Transverse colon (tissue), 4 donors: ENCODE measurements around the gene DNAJC24. TPM values are rescaled to one million over a fixed set of nuclear protein-coding genes. Genes with fewer than 3 reads are reported as not detected.

ENCODE experiments used
- DNase-seq: peaks from one replicate; pipeline ENCODE4 v3.0.0-alpha.2; 2019
- H3K27ac ChIP-seq, 4 donors: fragments of 200-600 bp; sonication (generic); 2 replicates each; pipeline ENCODE4 v1.5.1; 2016 to 2018; ENCODE audit warnings: inconsistent platforms in 4 of 4
- H3K27me3 ChIP-seq: fragments of 200-600 bp; sonication (generic); 2 replicates; pipeline ENCODE4 v1.5.1; 2017; ENCODE audit warnings: inconsistent platforms
- H3K36me3 ChIP-seq, 4 donors: fragments of 200-600 bp; sonication (generic); 2 replicates each; pipeline ENCODE4 v1.5.1; 2017 to 2019; ENCODE audit warnings: inconsistent platforms in 4 of 4
- H3K4me1 ChIP-seq, 4 donors: fragments of 200-600 bp; sonication (generic); 2 replicates each; pipeline ENCODE4 v1.5.1; 2017 to 2020; ENCODE audit warnings: inconsistent platforms in 4 of 4
- H3K4me3 ChIP-seq, 4 donors: fragments of 200-600 bp; sonication (generic); 1 replicate in 1 of 4; 2 replicates in 3 of 4; pipeline versions ENCODE4 v1.5.1 to v1.6.1; 2017 to 2019; ENCODE audit warnings: inconsistent platforms in 4 of 4
- H3K9me3 ChIP-seq, 2 donors: fragments of 200-600 bp; sonication (generic); 2 replicates each; pipeline ENCODE4 v1.5.1; 2017 to 2019; ENCODE audit warnings: inconsistent platforms in 2 of 2
- CTCF ChIP-seq, 5 experiments: fragments of 200-600 bp in 3 of 5; fragments of 450-650 bp in 2 of 5; sonication (generic) in 3 of 5; IDR thresholded peaks; 1 replicate in 2 of 5; 2 replicates in 3 of 5; pipeline ENCODE4 v1.5.1; 2016 to 2017; ENCODE audit warnings: antibody characterized with exemption in 5 of 5, inconsistent platforms in 3 of 5, mild to moderate bottlenecking in 2 of 5, moderate library complexity in 1 of 5
- EP300 ChIP-seq: sonication (generic); formaldehyde crosslinking; IDR thresholded peaks from one replicate; pipeline ENCODE4 v1.6.1; 2017; ENCODE audit warnings: antibody characterized with exemption, low read depth
- POLR2A ChIP-seq: fragments of 450-650 bp; IDR thresholded peaks from one replicate; pipeline ENCODE4 v1.6.1; 2016; ENCODE audit warnings: antibody characterized with exemption, mild to moderate bottlenecking, moderate library complexity
- POLR2AphosphoS5 ChIP-seq, 3 donors: sonication (generic); formaldehyde crosslinking; IDR thresholded peaks; one replicate each; pipeline ENCODE4 v1.6.1; 2016; ENCODE audit warnings: antibody characterized with exemption in 3 of 3
- WGBS, 2 donors: methylation state at CpG; one replicate each; pipeline ENCODE4 v1.1.5; 2018; ENCODE audit warnings: low coverage in 1 of 2; 5-methylcytosine and 5-hydroxymethylcytosine counted together
- in situ Hi-C, 4 donors: fragments of 200-750 bp; cut with MboI; loops; one replicate each; pipeline versions ENCODE4 v1.15.0 to v1.15.1; 2017; ENCODE audit warnings: low sequenced_read_pairs in 3 of 4, low pct_ligation_motif_present in 1 of 4, low pct_unique_long_range_greater_than_20kb in 1 of 4
- intact Hi-C: fragments of 100-400 bp; cut with DNase I; formaldehyde crosslinking; loops from one replicate; pipeline ENCODE4 v1.15.1; 2023; ENCODE audit warnings: low total_unique reads
- total RNA-seq, 4 donors: library from RNA; depleted of rRNA; stranded (reverse); fragments of >200 nt; gene quantifications; one replicate each; pipeline ENCODE4 v1.1.0, GENCODE V29; 2016

Gene DNAJC24
- total RNA-seq, 4 donors from 2014 or later: 5.6 to 15.3 (median 10.6) TPM

GRCh38 chr11:31327417-31327816, 42.2 kb upstream of the DNAJC24 start:
- no peaks in the 10 kb centered on the region for H3K27me3 ChIP-seq

GRCh38 chr11:31328697-31329096, 41.0 kb upstream of the DNAJC24 start:
- H3K4me1 ChIP-seq: no peaks in the 10 kb centered on the region
- 82 to 87% methylated on average over 6 of the region's 6 CpGs for WGBS, 2 donors
- no peak for TF ChIP-seq CTCF (IDR thresholded peaks at IDR 0.05)
- no peak for TF ChIP-seq POLR2A
- TF ChIP-seq POLR2AphosphoS5 (IDR thresholded peaks at IDR 0.05): no peak
- TF ChIP-seq EP300: no peak
- no peaks in the 10 kb centered on the region for H3K27me3 ChIP-seq
- intact Hi-C loops (no loop called here), in situ Hi-C loops (no loop called here)
- DNase-seq: no peak
- H3K27ac ChIP-seq: no peak overlapping the region
- no peaks in the 10 kb centered on the region for H3K9me3 ChIP-seq
- H3K36me3 ChIP-seq: no peaks in the 10 kb centered on the region
- no peak overlapping the region for H3K4me3 ChIP-seq

More at GRCh38 chr11:31327417-31327816, 42.2 kb upstream of the DNAJC24 start:
- Histone ChIP-seq H3K27ac (no peak overlapping the region), H3K4me1 (no peaks in the 10 kb centered on the region), H3K36me3 (no peaks in the 10 kb centered on the region), H3K9me3 (no peaks in the 10 kb centered on the region), H3K4me3 (no peak overlapping the region)
- intact Hi-C loops (no loop called here), in situ Hi-C loops (no loop called here)
- WGBS, 2 donors: 74 to 88% methylated on average over 3 of the region's 3 CpGs
- TF ChIP-seq CTCF (IDR thresholded peaks at IDR 0.05) (no peak), POLR2AphosphoS5 (IDR thresholded peaks at IDR 0.05) (no peak), EP300 (no peak), POLR2A (no peak)
- no peak for DNase-seq

GRCh38 chr11:31337806-31338205, 31.9 kb upstream of the DNAJC24 start:
- Histone ChIP-seq H3K9me3 (no peaks in the 10 kb centered on the region), H3K4me3 (no peak overlapping the region), H3K27ac (no peak overlapping the region), H3K36me3 (no peaks in the 10 kb centered on the region), H3K27me3 (no peaks in the 10 kb centered on the region), H3K4me1 (no peaks in the 10 kb centered on the region)
- no peak for DNase-seq
- no peak for TF ChIP-seq POLR2A
- TF ChIP-seq CTCF (IDR thresholded peaks at IDR 0.05): no peak
- TF ChIP-seq POLR2AphosphoS5 (IDR thresholded peaks at IDR 0.05): no peak
- no peak for TF ChIP-seq EP300
- intact Hi-C loops: no loop called here
- in situ Hi-C loops: no loop called here
- WGBS, 2 donors: 46 to 71% methylated on average over 1 to 2 of the region's 2 CpGs

- Histone ChIP-seq H3K27ac (no peak overlapping the region), H3K27me3 (no peaks in the 10 kb centered on the region), H3K9me3 (no peaks in the 10 kb centered on the region), H3K36me3 (no peaks in the 10 kb centered on the region), H3K4me3 (no peak overlapping the region), H3K4me1 (no peaks in the 10 kb centered on the region)
- DNase-seq: no peak
- TF ChIP-seq EP300 (no peak), CTCF (IDR thresholded peaks at IDR 0.05) (peak in 4 of 5 experiments; percentile 9 to 29 (median 20)), POLR2A (no peak), POLR2AphosphoS5 (IDR thresholded peaks at IDR 0.05) (no peak)
- intact Hi-C loops: no loop called here
- in situ Hi-C loops: no loop called here
- 75 to 77% methylated on average over 3 to 5 of the region's 5 CpGs for WGBS, 2 donors
Measured at GRCh38 chr11:31340903-31341572, 28.6 kb upstream of the DNAJC24 start.
